ENCODE results near the gene ZNF253.
"Not testable (repeated sequence)": the region's sequence is repeated elsewhere in the genome, so short reads cannot be mapped to it uniquely, and the experiment has no call there.

Gene ZNF253

GRCh38 chr19:19914596-19914995, 48.9 kb downstream of the ZNF253 start:
- DNase-seq (ENCODE audit: extremely low spot score): no peak
- CTCF ChIA-PET: interaction anchor here (0.7 kb wide), 1 partner anchor 12 kb away, joined by 5 read pairs; no protein-coding TSS in a partner anchor
- POLR2A ChIA-PET: no interaction called here
- TF ChIP-seq PKNOX1 (IDR thresholded peaks at IDR 0.05): no peak
- no peak for TF ChIP-seq TARDBP (IDR thresholded peaks at IDR 0.05)
- TF ChIP-seq BHLHE40 (IDR thresholded peaks at IDR 0.05; ENCODE audit: borderline replicate concordance): no peak
- no peak for TF ChIP-seq ARNT (IDR thresholded peaks at IDR 0.05)
- no peak for TF ChIP-seq CTBP1 (IDR thresholded peaks at IDR 0.05; ENCODE audit: borderline replicate concordance)
- TF ChIP-seq FOXM1 (IDR thresholded peaks at IDR 0.05; ENCODE audit: borderline replicate concordance): no peak

- CTCF ChIA-PET; POLR2A ChIA-PET; DNase-seq (ENCODE audit: extremely low spot score): not testable (repeated sequence)
Observed at GRCh38 chr19:19930417-19930816, 64.7 kb downstream of the ZNF253 start.

- DNase-seq (ENCODE audit: extremely low spot score); CTCF ChIA-PET; POLR2A ChIA-PET: not testable (repeated sequence)
Observed at GRCh38 chr19:19933432-19934314, 68.0 kb downstream of the ZNF253 start.

GRCh38 chr19:19937403-19937802, 71.7 kb downstream of the ZNF253 start:
- DNase-seq (ENCODE audit: extremely low spot score): no peak
- TF ChIP-seq FOXA1 (IDR thresholded peaks at IDR 0.05) (no peak), FOXM1 (IDR thresholded peaks at IDR 0.05; ENCODE audit: borderline replicate concordance) (no peak), PKNOX1 (IDR thresholded peaks at IDR 0.05) (no peak), SP1 (IDR thresholded peaks at IDR 0.05) (no peak), ARNT (IDR thresholded peaks at IDR 0.05) (no peak), SUZ12 (IDR thresholded peaks at IDR 0.05) (no peak), LEF1 (IDR thresholded peaks at IDR 0.05; ENCODE audit: borderline replicate concordance) (no peak), ZNF384 (IDR thresholded peaks at IDR 0.05) (no peak), CTBP1 (IDR thresholded peaks at IDR 0.05; ENCODE audit: borderline replicate concordance) (no peak), ELF4 (IDR thresholded peaks at IDR 0.05) (no peak), BHLHE40 (IDR thresholded peaks at IDR 0.05; ENCODE audit: borderline replicate concordance) (no peak), NFRKB (IDR thresholded peaks at IDR 0.05) (no peak)
- ChIA-PET POLR2A (no interaction called here), CTCF (no interaction called here)

GRCh38 chr19:19938449-19938848, 72.8 kb downstream of the ZNF253 start:
- ChIA-PET CTCF (no interaction called here), POLR2A (no interaction called here)
- no peak for DNase-seq (ENCODE audit: extremely low spot score)
- TF ChIP-seq CTBP1 (IDR thresholded peaks at IDR 0.05; ENCODE audit: borderline replicate concordance): no peak

DNA sequence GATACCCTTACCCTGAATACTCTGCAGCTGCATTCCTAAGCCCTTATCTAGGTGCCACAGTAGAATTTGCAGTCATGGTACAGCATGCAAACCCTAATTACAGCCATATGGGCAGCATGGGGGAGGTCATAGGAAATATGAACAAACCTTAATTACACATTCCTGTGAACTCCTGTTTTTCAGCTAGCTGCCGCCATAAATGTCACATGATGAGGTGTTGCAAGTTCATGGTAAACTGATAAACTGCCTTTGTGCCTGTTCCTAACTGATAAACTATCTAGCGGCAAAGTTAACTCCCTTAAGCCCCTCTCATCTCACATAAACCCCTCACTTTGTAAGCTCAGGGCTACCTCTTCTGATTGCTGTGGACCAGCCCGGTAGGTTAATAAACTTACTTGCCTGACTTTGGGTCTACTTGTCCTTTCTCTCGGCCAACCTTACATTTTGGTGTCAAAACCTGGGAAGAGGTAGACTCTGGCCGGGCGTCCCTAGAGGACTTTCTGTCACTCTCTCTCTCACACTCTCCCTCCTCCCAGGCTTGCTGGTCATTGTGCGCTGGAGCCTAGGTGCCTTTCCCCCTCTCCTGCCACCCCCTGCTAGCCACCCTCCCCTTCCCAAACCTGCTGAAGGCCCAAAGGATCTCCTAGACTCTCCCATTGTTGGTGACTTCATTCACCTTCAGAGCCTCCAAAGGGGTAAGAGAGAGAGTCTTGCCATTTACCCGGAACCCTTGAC, 78.3 kb downstream of the ZNF253 start:
- no peak for TF ChIP-seq L3MBTL2 (conservative IDR thresholded peaks at IDR 0.05)
- TF ChIP-seq NFRKB (IDR thresholded peaks at IDR 0.05): no peak
- no peak for TF ChIP-seq ZNF384 (IDR thresholded peaks at IDR 0.05)
- no peak for TF ChIP-seq SUZ12 (IDR thresholded peaks at IDR 0.05)
- TF ChIP-seq SP1 (IDR thresholded peaks at IDR 0.05): no peak
- TF ChIP-seq PKNOX1 (IDR thresholded peaks at IDR 0.05): no peak
- TF ChIP-seq BHLHE40 (IDR thresholded peaks at IDR 0.05; ENCODE audit: borderline replicate concordance): no peak
- no peak for TF ChIP-seq FOXM1 (IDR thresholded peaks at IDR 0.05; ENCODE audit: borderline replicate concordance)
- no peak for TF ChIP-seq LEF1 (IDR thresholded peaks at IDR 0.05; ENCODE audit: borderline replicate concordance)
- TF ChIP-seq TARDBP (IDR thresholded peaks at IDR 0.05): no peak
- no peak for TF ChIP-seq CTBP1 (IDR thresholded peaks at IDR 0.05; ENCODE audit: borderline replicate concordance)
- no peak for TF ChIP-seq FOXA1 (IDR thresholded peaks at IDR 0.05)
- TF ChIP-seq ARNT (IDR thresholded peaks at IDR 0.05): no peak
- TF ChIP-seq HDGF (IDR thresholded peaks at IDR 0.05; ENCODE audit: borderline replicate concordance): no peak
- TF ChIP-seq FOXK2 (IDR thresholded peaks at IDR 0.05): no peak
- no peak for TF ChIP-seq ELF4 (IDR thresholded peaks at IDR 0.05)
- no peak for DNase-seq (ENCODE audit: extremely low spot score)
- POLR2A ChIA-PET: no interaction called here
- CTCF ChIA-PET: no interaction called here
